Keratinocyte (primary cell): ENCODE measurements around the gene PDIA2. TPM values are rescaled to one million over a fixed set of nuclear protein-coding genes. Genes with fewer than 3 reads are reported as not detected.

ENCODE experiments used
- DNase-seq: peaks from one replicate; pipeline ENCODE4 v3.0.0-alpha.2; 2011; ENCODE audit warnings: low read depth, missing footprints, low spot score
- FAIRE-seq: peaks from 2 replicates; lab custom pipeline; 2011; peaks lifted over from hg19 to GRCh38; lab: Jason Lieb, UNC
- H2AFZ ChIP-seq: 2 replicates; pipeline ENCODE4 v1.6.0; 2012; ENCODE audit warnings: low read length, control low read depth, inconsistent platforms; ENCODE audit not compliant: control insufficient read depth
- H3K27ac ChIP-seq: 2 replicates; pipeline ENCODE4 v1.5.1; 2011; ENCODE audit warnings: low read length; ENCODE audit not compliant: control insufficient read depth, insufficient read depth
- H3K27me3 ChIP-seq: 3 replicates; pipeline ENCODE4 v1.6.0; 2011; ENCODE audit warnings: low read length; ENCODE audit not compliant: control insufficient read depth, insufficient read depth; ENCODE audit errors: extremely low read depth
- H3K36me3 ChIP-seq, 2 experiments: 2 replicates in 1 of 2; 3 replicates in 1 of 2; pipeline ENCODE4 v1.5.1; 2011; ENCODE audit warnings: low read length in 2 of 2, mild to moderate bottlenecking in 1 of 2; ENCODE audit not compliant: control insufficient read depth in 2 of 2, insufficient read depth in 2 of 2; ENCODE audit errors: extremely low read depth in 1 of 2
- H3K4me1 ChIP-seq: 3 replicates; pipeline ENCODE4 v1.5.1; 2011; ENCODE audit warnings: low read length; ENCODE audit not compliant: control insufficient read depth, insufficient read depth; ENCODE audit errors: extremely low read depth
- H3K4me2 ChIP-seq: 3 replicates; pipeline ENCODE4 v1.6.0; 2011; ENCODE audit warnings: low read depth, low read length; ENCODE audit not compliant: control insufficient read depth, insufficient read depth; ENCODE audit errors: extremely low read depth
- H3K4me3 ChIP-seq, 3 experiments: fragments of 200-600 bp in 1 of 3; sonication (generic) in 1 of 3; 2 replicates in 2 of 3; 3 replicates in 1 of 3; pipeline ENCODE4 v1.5.1; 2011 to 2016; ENCODE audit warnings: low read length in 3 of 3, mild to moderate bottlenecking in 3 of 3, control low read depth in 2 of 3, inconsistent platforms in 1 of 3, low read depth in 1 of 3, mixed read lengths in 1 of 3, mixed run types in 1 of 3, moderate library complexity in 1 of 3; ENCODE audit not compliant: control insufficient read depth in 2 of 3, insufficient read depth in 2 of 3; ENCODE audit errors: extremely low read depth in 1 of 3
- H3K79me2 ChIP-seq: 2 replicates; pipeline ENCODE4 v1.6.0; 2012; ENCODE audit warnings: low read length; ENCODE audit not compliant: control insufficient read depth, insufficient read depth
- H3K9ac ChIP-seq: 3 replicates; pipeline ENCODE4 v1.6.0; 2011; ENCODE audit warnings: low read length; ENCODE audit not compliant: control insufficient read depth, insufficient read depth; ENCODE audit errors: extremely low read depth
- H3K9me1 ChIP-seq: 3 replicates; pipeline ENCODE4 v1.6.0; 2011; ENCODE audit warnings: low read length; ENCODE audit not compliant: control insufficient read depth, insufficient read depth; ENCODE audit errors: extremely low read depth
- H3K9me3 ChIP-seq: 2 replicates; pipeline ENCODE4 v1.5.1; 2012; ENCODE audit warnings: low read depth, low read length; ENCODE audit not compliant: control insufficient read depth
- H4K20me1 ChIP-seq: 3 replicates; pipeline ENCODE4 v1.6.0; 2011; ENCODE audit warnings: low read length; ENCODE audit not compliant: control insufficient read depth, insufficient read depth; ENCODE audit errors: extremely low read depth
- EZH2 ChIP-seq: IDR thresholded peaks from one replicate; pipeline ENCODE4 v1.6.1; 2012; ENCODE audit warnings: inconsistent platforms, mild to moderate bottlenecking, low read length, moderate library complexity
- dilution Hi-C: fragments of 300-500 bp; cut with MboI; formaldehyde crosslinking; loops from one replicate; pipeline ENCODE4 v1.7.0; 2020; ENCODE audit warnings: low sequenced_read_pairs; ENCODE audit not compliant: extremely low pct_ligation_motif_present
- polyA plus RNA-seq, 5 experiments: library from polyadenylated mRNA; depleted of rRNA in 3 of 5; stranded (reverse) in 3 of 5; stranded (forward) in 1 of 5; unstranded in 1 of 5; fragments of >200 nt; gene quantifications; 1 replicate in 1 of 5; 2 replicates in 3 of 5; 3 replicates in 1 of 5; pipeline versions ENCODE4 v1.2.1 to v1.2.3, GENCODE V29; 2011 to 2012; ENCODE audit warnings: missing spikeins in 2 of 5, low read depth in 1 of 5, low replicate concordance in 1 of 5
- TF ChIP-seq, protein P1 (sequence below), 3 experiments: IDR thresholded peaks in 1 of 3; conservative IDR thresholded peaks in 1 of 3; optimal IDR thresholded peaks in 1 of 3; 2 replicates in 2 of 3; 3 replicates in 1 of 3; pipeline versions ENCODE3 to v1.5.1; 2011; ENCODE audit warnings: low read length in 3 of 3, mild to moderate bottlenecking in 3 of 3, moderate library complexity in 2 of 3, control low read depth in 1 of 3, inconsistent platforms in 1 of 3; ENCODE audit not compliant: insufficient read depth in 2 of 3; ENCODE audit errors: extremely low read depth in 1 of 3

PDIA2 gene
- polyA plus RNA-seq, 1 donor (not counting 4 experiments of a cell fraction or from before 2014, with no cell fraction given): 0.42 TPM

DNA sequence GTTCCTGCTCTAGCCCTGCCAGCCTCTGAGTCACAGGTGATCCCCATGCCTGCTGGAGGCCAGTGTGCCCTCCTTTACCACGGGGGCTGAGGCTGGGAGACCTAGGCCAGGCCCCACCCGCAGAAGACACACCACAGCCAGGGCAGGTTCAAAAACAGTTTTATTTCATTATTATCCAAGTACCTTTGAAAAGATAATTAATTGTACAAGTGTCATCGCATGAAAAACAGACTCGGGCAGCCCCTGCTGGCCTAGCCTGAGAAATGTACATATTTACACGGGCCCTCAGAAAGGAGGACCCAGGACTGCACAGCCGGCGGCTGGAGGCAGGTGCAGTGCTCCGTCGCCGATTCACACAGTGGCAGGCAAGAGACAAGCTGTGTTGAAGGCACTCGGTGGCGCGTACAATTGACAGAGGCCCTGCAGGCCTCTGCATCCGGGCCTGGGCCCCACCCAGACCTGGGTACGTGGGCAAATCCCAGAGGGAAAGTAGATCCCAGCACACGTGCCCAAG is 4.4 kb downstream of the PDIA2 start:
- Histone ChIP-seq H3K27me3 (peaks cover 12% of the 10 kb centered on the region), H3K79me2 (no peaks in the 10 kb centered on the region), H2AFZ (no peak overlapping the region), H3K4me3 (no peak overlapping the region), H4K20me1 (no peaks in the 10 kb centered on the region), H3K4me1 (no peaks in the 10 kb centered on the region), H3K4me2 (no peak overlapping the region), H3K9me1 (no peaks in the 10 kb centered on the region), H3K9me3 (no peaks in the 10 kb centered on the region), H3K9ac (no peak overlapping the region), H3K27ac (no peak overlapping the region), H3K36me3 (peaks cover 8 to 23% of the 10 kb centered on the region in 2 experiments)
- FAIRE-seq: no peak
- DNase-seq: no peak
- dilution Hi-C loops: no loop called here
- TF ChIP-seq, protein P1, sequence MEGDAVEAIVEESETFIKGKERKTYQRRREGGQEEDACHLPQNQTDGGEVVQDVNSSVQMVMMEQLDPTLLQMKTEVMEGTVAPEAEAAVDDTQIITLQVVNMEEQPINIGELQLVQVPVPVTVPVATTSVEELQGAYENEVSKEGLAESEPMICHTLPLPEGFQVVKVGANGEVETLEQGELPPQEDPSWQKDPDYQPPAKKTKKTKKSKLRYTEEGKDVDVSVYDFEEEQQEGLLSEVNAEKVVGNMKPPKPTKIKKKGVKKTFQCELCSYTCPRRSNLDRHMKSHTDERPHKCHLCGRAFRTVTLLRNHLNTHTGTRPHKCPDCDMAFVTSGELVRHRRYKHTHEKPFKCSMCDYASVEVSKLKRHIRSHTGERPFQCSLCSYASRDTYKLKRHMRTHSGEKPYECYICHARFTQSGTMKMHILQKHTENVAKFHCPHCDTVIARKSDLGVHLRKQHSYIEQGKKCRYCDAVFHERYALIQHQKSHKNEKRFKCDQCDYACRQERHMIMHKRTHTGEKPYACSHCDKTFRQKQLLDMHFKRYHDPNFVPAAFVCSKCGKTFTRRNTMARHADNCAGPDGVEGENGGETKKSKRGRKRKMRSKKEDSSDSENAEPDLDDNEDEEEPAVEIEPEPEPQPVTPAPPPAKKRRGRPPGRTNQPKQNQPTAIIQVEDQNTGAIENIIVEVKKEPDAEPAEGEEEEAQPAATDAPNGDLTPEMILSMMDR (optimal IDR thresholded peaks at IDR 0.05 in 1 of 3, IDR thresholded peaks at IDR 0.05 in 1 of 3, conservative IDR thresholded peaks at IDR 0.05 in 1 of 3; ENCODE audit: extremely low read depth in 1 of 3, insufficient read depth in 2 of 3, low read length in 3 of 3): no peak
- TF ChIP-seq EZH2: no peak

DNA sequence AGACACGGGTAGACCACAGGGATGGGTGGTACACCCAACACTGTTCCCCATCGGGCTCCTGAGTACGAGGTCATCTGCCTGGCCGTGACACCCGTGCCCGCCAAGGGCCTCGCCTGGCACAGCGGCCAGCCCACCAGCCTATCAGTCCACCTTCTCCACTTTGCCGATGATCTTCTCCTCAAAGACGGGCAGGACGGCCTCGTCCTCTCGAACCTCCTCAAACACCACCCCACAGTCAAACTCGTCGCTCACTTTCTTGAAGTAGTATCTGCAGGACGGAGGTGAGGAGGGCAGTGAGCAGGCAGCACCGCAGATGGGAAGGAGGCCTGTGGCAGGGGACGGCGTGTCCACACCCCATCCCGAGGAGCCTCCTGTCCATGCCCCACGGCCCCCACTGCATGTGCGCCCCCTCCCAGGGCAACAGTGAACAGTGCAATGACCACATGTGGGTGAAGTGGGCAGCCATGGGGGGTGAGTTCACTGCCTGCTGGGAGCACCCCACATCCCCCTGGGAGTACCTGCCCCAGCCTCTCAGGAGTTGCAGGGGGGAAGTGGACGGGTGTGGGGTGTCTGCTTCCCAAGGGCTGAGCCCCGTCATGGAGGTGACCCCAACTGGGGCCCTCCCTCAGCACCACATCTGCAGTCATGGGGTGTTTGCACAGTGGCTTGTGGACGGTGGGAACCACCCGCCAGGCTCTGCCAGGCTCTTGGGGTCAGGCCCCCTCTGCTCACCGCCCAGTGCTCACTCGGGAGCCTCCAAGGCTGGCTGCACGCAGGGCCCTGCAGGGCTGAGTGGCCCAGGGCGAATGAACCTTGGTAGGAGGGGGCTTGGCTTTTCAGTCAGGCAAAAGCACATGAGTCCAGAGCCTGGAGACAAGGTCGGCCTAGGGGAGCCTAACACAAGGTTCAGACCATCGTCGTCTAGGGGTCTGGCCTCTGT is 5.3 kb downstream of the PDIA2 start:
- H3K4me2 ChIP-seq: no peak overlapping the region
- FAIRE-seq: no peak
- dilution Hi-C loops: no loop called here

More for the DNA sequence above, 5.3 kb downstream of the PDIA2 start:
- H3K4me1 ChIP-seq: no peaks in the 10 kb centered on the region
- peaks cover 4% of the 10 kb centered on the region for H3K27me3 ChIP-seq
- no peaks in the 10 kb centered on the region for H3K79me2 ChIP-seq
- H4K20me1 ChIP-seq: no peaks in the 10 kb centered on the region
- no peak overlapping the region for H2AFZ ChIP-seq
- DNase-seq: no peak
- H3K4me3 ChIP-seq: no peak overlapping the region
- no peaks in the 10 kb centered on the region for H3K9me3 ChIP-seq
- H3K36me3 ChIP-seq: peaks cover 8 to 30% of the 10 kb centered on the region in 2 experiments
- H3K9me1 ChIP-seq: no peaks in the 10 kb centered on the region
- no peak for TF ChIP-seq EZH2
- TF ChIP-seq, protein P1 (optimal IDR thresholded peaks at IDR 0.05 in 1 of 3, IDR thresholded peaks at IDR 0.05 in 1 of 3, conservative IDR thresholded peaks at IDR 0.05 in 1 of 3; ENCODE audit: extremely low read depth in 1 of 3, insufficient read depth in 2 of 3, low read length in 3 of 3): no peak
- no peak overlapping the region for H3K9ac ChIP-seq
- H3K27ac ChIP-seq: no peak overlapping the region
